Hepatocyte (in vitro differentiated cells): ENCODE results near the gene RHOA.

ENCODE experiments used
- CTCF ChIP-seq: fragments of 200-600 bp; sonication (generic); IDR thresholded peaks from 2 replicates; pipeline ENCODE4 v1.5.1; 2016; ENCODE audit warnings: antibody characterized with exemption, mild to moderate bottlenecking; ENCODE audit not compliant: poor library complexity
- EZH2 ChIP-seq: fragments of 200-600 bp; sonication (generic); IDR thresholded peaks from 2 replicates; pipeline ENCODE4 v1.6.1; 2016; ENCODE audit warnings: antibody characterized with exemption, mild to moderate bottlenecking, borderline replicate concordance
- EZH2phosphoT487 ChIP-seq: fragments of 200-600 bp; sonication (generic); IDR thresholded peaks from one replicate; pipeline ENCODE4 v1.6.1; 2018; ENCODE audit warnings: antibody characterized with exemption, mild to moderate bottlenecking, low read depth, moderate library complexity; ENCODE audit not compliant: unreplicated experiment, severe bottlenecking

- no peak for TF ChIP-seq CTCF
- TF ChIP-seq EZH2, result no peak
- TF ChIP-seq EZH2phosphoT487, result no peak
Measured at GRCh38 chr3:49445391-49445790, 33.6 kb upstream of the RHOA start.
